ENCODE results near the gene SH2D6. TPM values are rescaled to one million over a fixed set of nuclear protein-coding genes. Genes with fewer than 3 reads are reported as not detected.

Gene SH2D6
- total and polyA plus RNA-seq, 2 of the 8 experiments (the other 6 are each of a cell fraction or from before 2014, with no cell fraction given) = 0.42 TPM; not detected in 1

DNA sequence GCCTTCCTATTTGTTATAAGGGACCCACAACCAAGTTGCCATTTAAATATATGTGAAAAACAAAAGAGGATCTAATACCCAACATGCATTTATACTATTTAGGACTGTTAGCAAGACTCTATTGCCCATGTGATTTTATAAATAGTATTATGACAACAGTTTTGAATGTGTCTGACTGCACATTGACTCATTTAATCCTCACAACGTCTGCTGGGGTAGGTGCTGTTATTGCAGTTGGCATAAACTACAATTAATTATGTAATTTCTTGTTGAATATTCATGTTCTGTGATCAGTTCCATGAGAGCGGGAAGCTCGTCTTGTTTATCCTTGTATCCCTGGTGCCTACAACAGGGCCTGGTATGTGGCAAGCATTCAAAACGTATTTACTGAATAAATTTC is 53.7 kb downstream of the SH2D6 start:
- Histone ChIP-seq H4K5ac (ENCODE audit: insufficient read length, low read depth, low read length) (no peak overlapping the region), H3K4me3 (ENCODE audit: extremely low read depth in 1 of 4, insufficient read depth in 2 of 4, low read depth in 3 of 4, low read length in 4 of 4) (no peak overlapping the region), H3K79me1 (ENCODE audit: low read depth, low read length) (no peaks in the 10 kb centered on the region), H2AK5ac (ENCODE audit: low read depth, low read length) (no peak overlapping the region), H4K8ac (ENCODE audit: extremely low read depth, insufficient read depth, low read length) (no peak overlapping the region), H3K36me3 (ENCODE audit: control insufficient read depth in 2 of 4, insufficient read depth in 4 of 4, low read length in 3 of 4) (no peaks in the 10 kb centered on the region), H3K9me3 (ENCODE audit: insufficient read depth in 2 of 2, low read depth in 1 of 2, low read length in 1 of 2) (no peaks in the 10 kb centered on the region), H4K91ac (replicated peaks; ENCODE audit: insufficient read length, low read length) (no peak overlapping the region), H3K4me2 (ENCODE audit: insufficient read depth in 1 of 2, low read depth in 2 of 2, low read length in 2 of 2) (no peak overlapping the region), H2BK20ac (ENCODE audit: low read length) (no peak overlapping the region), H3K56ac (replicated peaks; ENCODE audit: insufficient read length, low read depth, low read length) (no peak overlapping the region), H3K23ac (ENCODE audit: insufficient read length) (no peak overlapping the region), H3K18ac (ENCODE audit: extremely low read depth, low read length) (no peak overlapping the region), H3K4me1 (replicated peaks in 1 of 4; ENCODE audit: control insufficient read depth in 3 of 4, insufficient read depth in 4 of 4, low read length in 3 of 4) (peaks cover 0 to 8% (median 5%) of the 10 kb centered on the region in 4 experiments; a peak in 5 of 7 replicates), H2BK12ac (ENCODE audit: low read depth, low read length) (no peak overlapping the region), H3K79me2 (ENCODE audit: control insufficient read depth in 1 of 2, insufficient read depth in 2 of 2, low read length in 2 of 2) (no peaks in the 10 kb centered on the region), H3K14ac (ENCODE audit: insufficient read length) (no peak overlapping the region), H3K23me2 (ENCODE audit: low read depth, low read length) (no peaks in the 10 kb centered on the region), H2BK15ac (ENCODE audit: low read length) (no peak overlapping the region), H2AFZ (ENCODE audit: low read length) (no peak overlapping the region), H4K20me1 (replicated peaks in 1 of 2; ENCODE audit: control insufficient read depth in 1 of 2, insufficient read depth in 2 of 2, low read length in 2 of 2) (no peaks in the 10 kb centered on the region), H2BK120ac (replicated peaks; ENCODE audit: low read depth, low read length) (no peak overlapping the region), H3K9ac (replicated peaks in 1 of 4; ENCODE audit: extremely low read depth in 1 of 4, low read depth in 3 of 4, low read length in 3 of 4) (no peak overlapping the region), H3K4ac (replicated peaks; ENCODE audit: insufficient read length, low read depth, low read length) (no peak overlapping the region), H2BK5ac (ENCODE audit: low read depth, low read length) (no peak overlapping the region), H3K27me3 (replicated peaks in 1 of 4; ENCODE audit: control insufficient read depth in 3 of 4, extremely low read depth in 1 of 4, insufficient read depth in 3 of 4, low read length in 3 of 4) (no peaks in the 10 kb centered on the region; a peak in 1 of 7 replicates), H3K27ac (ENCODE audit: low read depth, low read length) (no peak overlapping the region)
- 66% methylated on average over 4 of the region's 4 CpGs; no CpG with 5 or more reads in 1 of the 2 experiments for WGBS, 2 experiments (ENCODE audit: extremely low coverage in 1 of 2, insufficient coverage in 1 of 2, insufficient read length in 1 of 2, insufficient replicate concordance in 2 of 2, low coverage in 1 of 2, low lambda C conversion rate in 2 of 2, missing lambda C conversion rate in 1 of 2)
- DNase-seq (ENCODE audit: low read depth in 1 of 2, low spot score in 2 of 2) (no peak), FAIRE-seq (no peak)
- TF ChIP-seq TAF7 (optimal IDR thresholded peaks at IDR 0.05; ENCODE audit: borderline replicate concordance, low read depth, low read length) (no peak), CBX5 (IDR thresholded peaks at IDR 0.05; ENCODE audit: low read depth, low read length) (no peak), RAD21 (IDR thresholded peaks at IDR 0.05 in 1 of 2, conservative IDR thresholded peaks at IDR 0.05 in 1 of 2; ENCODE audit: low read depth in 2 of 2, low read length in 2 of 2) (no peak), RBBP5 (IDR thresholded peaks at IDR 0.05; ENCODE audit: borderline replicate concordance, low read depth, low read length) (no peak), HDAC6 (IDR thresholded peaks at IDR 0.05; ENCODE audit: low read depth, low read length) (no peak), RNF2 (IDR thresholded peaks at IDR 0.05; ENCODE audit: borderline replicate concordance, low read depth, low read length, missing control alignments, poor library complexity, severe bottlenecking) (no peak), RFX5 (IDR thresholded peaks at IDR 0.05; ENCODE audit: borderline replicate concordance, low read depth, low read length) (no peak), GTF2F1 (IDR thresholded peaks at IDR 0.05; ENCODE audit: borderline replicate concordance, low read depth, low read length) (no peak), SIX5 (IDR thresholded peaks at IDR 0.05; ENCODE audit: low read depth, low read length) (no peak), NRF1 (IDR thresholded peaks at IDR 0.05; ENCODE audit: low read depth, low read length) (no peak)
- POLR2A ChIA-PET (ENCODE audit: partially characterized antibody) = interaction anchor here (0.6 to 6.9 kb wide), 4 partner anchors 34 to 328 kb away, joined by 3 to 51 read pairs (median 7); partner anchors contain the start of gene MAT2A
- CTCF ChIA-PET (ENCODE audit: partially characterized antibody) = interaction anchor here (0.7 to 2.6 kb wide), 5 partner anchors 35 to 82 kb away, joined by 3 to 7 read pairs (median 4); partner anchors contain the start of gene MAT2A

All from H1 (cell line).